B cell (primary cell): ENCODE data around the gene GALNT5. TPM values are rescaled to one million over a fixed set of nuclear protein-coding genes. Genes with fewer than 3 reads are reported as not detected.

Source experiments
- ATAC-seq: fragments of 200-7000 bp; cut with Tn5 transposase; one replicate; pipeline ENCODE4 v1.10.0; 2021; ENCODE audit warnings: low read depth, mild to moderate bottlenecking, moderate number of reproducible peaks, moderate library complexity
- CTCF ChIA-PET: fragments of 350-600 bp; sonication (Branson Sonifier 250); formaldehyde crosslinking; loops from one replicate; lab custom pipeline; 2021; ENCODE audit warnings: antibody characterized with exemption, inconsistent platforms; lab: Charles Lee
- POLR2A ChIA-PET: fragments of 350-600 bp; sonication (Branson Sonifier 250); formaldehyde crosslinking; loops from one replicate; lab custom pipeline; 2021; ENCODE audit warnings: antibody characterized with exemption; lab: Charles Lee
- DNase-seq: peaks from one replicate; pipeline ENCODE4 v3.0.0; 2013
- H2AFZ ChIP-seq: 2 replicates; pipeline ENCODE4 v1.6.1; 2012; ENCODE audit warnings: mild to moderate bottlenecking, low read depth, low read length; ENCODE audit not compliant: insufficient read depth, poor library complexity, severe bottlenecking
- H3K27ac ChIP-seq, 2 donors: 1 replicate in 1 of 2; 2 replicates in 1 of 2; pipeline ENCODE4 v1.5.1; 2012 to 2013; ENCODE audit warnings: low read length in 2 of 2, mild to moderate bottlenecking in 2 of 2, moderate library complexity in 1 of 2
- H3K27me3 ChIP-seq, 4 experiments: fragments of 200-600 bp in 1 of 4; sonication (generic) in 1 of 4; replicated peaks in 1 of 4; 1 replicate in 2 of 4; 2 replicates in 2 of 4; pipeline versions ENCODE4 v1.6.1 to v1.7.0; 2013 to 2016; ENCODE audit warnings: low read length in 3 of 4, mild to moderate bottlenecking in 2 of 4, mixed read lengths in 1 of 4, moderate library complexity in 1 of 4; ENCODE audit not compliant: insufficient read depth in 4 of 4, control insufficient read depth in 3 of 4; ENCODE audit errors: control extremely low read depth in 1 of 4
- H3K36me3 ChIP-seq, 2 experiments: replicated peaks in 1 of 2; 1 replicate in 1 of 2; 2 replicates in 1 of 2; pipeline versions ENCODE4 v1.6.1 to v1.7.1; 2013; ENCODE audit warnings: low read length in 1 of 2; ENCODE audit not compliant: insufficient read depth in 2 of 2, control insufficient read depth in 1 of 2; ENCODE audit errors: control extremely low read depth in 1 of 2, extremely low read depth in 1 of 2
- H3K4me1 ChIP-seq, 2 donors: fragments of 200-600 bp in 1 of 2; sonication (generic) in 1 of 2; 1 replicate in 1 of 2; 2 replicates in 1 of 2; pipeline versions ENCODE4 v1.5.1 to v1.6.1; 2013 to 2017; ENCODE audit warnings: low read length in 2 of 2; ENCODE audit not compliant: control insufficient read depth in 2 of 2, insufficient read depth in 2 of 2
- H3K4me2 ChIP-seq: replicated peaks from 2 replicates; pipeline ENCODE3; 2012; ENCODE audit warnings: mild to moderate bottlenecking, low read depth, low read length; ENCODE audit not compliant: poor library complexity, severe bottlenecking
- H3K4me3 ChIP-seq, 5 experiments: fragments of 200-600 bp in 1 of 5; sonication (generic) in 1 of 5; 1 replicate in 3 of 5; 2 replicates in 2 of 5; pipeline versions ENCODE4 v1.5.1 to v1.7.0; 2011 to 2016; ENCODE audit warnings: low read length in 4 of 5, mild to moderate bottlenecking in 4 of 5, low read depth in 2 of 5, control low read depth in 1 of 5, moderate library complexity in 1 of 5; ENCODE audit not compliant: insufficient read depth in 1 of 5; ENCODE audit errors: control extremely low read depth in 1 of 5, extremely low read depth in 1 of 5
- H3K79me2 ChIP-seq: fragments of 200-600 bp; sonication (generic); one replicate; pipeline ENCODE4 v1.6.0; 2016; ENCODE audit warnings: low read length; ENCODE audit not compliant: control insufficient read depth, insufficient read depth
- H3K9ac ChIP-seq: fragments of 200-600 bp; sonication (generic); 2 replicates; pipeline ENCODE4 v1.6.1; 2017; ENCODE audit warnings: mild to moderate bottlenecking, low read length, moderate library complexity
- H3K9me3 ChIP-seq, 3 donors: one replicate each; pipeline versions ENCODE4 v1.6.1 to v1.7.1; 2013; ENCODE audit warnings: low read length in 2 of 3; ENCODE audit not compliant: control insufficient read depth in 2 of 3, insufficient read depth in 1 of 3; ENCODE audit errors: control extremely low read depth in 1 of 3
- H4K20me1 ChIP-seq: 2 replicates; pipeline ENCODE4 v1.6.0; 2012; ENCODE audit warnings: mild to moderate bottlenecking, low read length; ENCODE audit not compliant: insufficient read depth, control insufficient read depth, poor library complexity, severe bottlenecking
- H3K27ac Mint-ChIP-seq: one replicate; pipeline ENCODE4 v1.8.0; 2021; ENCODE audit warnings: mixed read lengths
- H3K27me3 Mint-ChIP-seq: one replicate; pipeline ENCODE4 v1.8.0; 2021; ENCODE audit warnings: mixed read lengths
- H3K4me1 Mint-ChIP-seq: one replicate; pipeline ENCODE4 v1.8.0; 2021; ENCODE audit warnings: mixed read lengths
- H3K4me3 Mint-ChIP-seq: one replicate; pipeline ENCODE4 v1.8.0; 2021; ENCODE audit warnings: mixed read lengths
- H3K9me3 Mint-ChIP-seq: one replicate; pipeline ENCODE4 v1.8.0; 2022; ENCODE audit warnings: mixed read lengths; ENCODE audit not compliant: insufficient read depth
- EZH2 ChIP-seq: IDR thresholded peaks from 2 replicates; pipeline ENCODE4 v1.6.1; 2012; ENCODE audit warnings: borderline replicate concordance, low read depth, mild to moderate bottlenecking, moderate library complexity, low read length; ENCODE audit not compliant: insufficient read depth, poor library complexity, severe bottlenecking
- WGBS: methylation state at CpG from one replicate; pipeline ENCODE4 v1.1.5; 2013; ENCODE audit warnings: missing lambda C conversion rate; ENCODE audit not compliant: insufficient coverage; 5-methylcytosine and 5-hydroxymethylcytosine counted together
- intact Hi-C: fragments of 100-400 bp; cut with micrococcal nuclease; formaldehyde crosslinking; loops from one replicate; pipeline ENCODE4 v1.10.0; 2022
- polyA plus RNA-seq: library from polyadenylated mRNA; depleted of rRNA; stranded (reverse); fragments of >200 nt; gene quantifications from 2 replicates; pipeline ENCODE4 v1.2.3, GENCODE V29; 2012
- total RNA-seq, 2 donors: library from RNA; stranded (reverse); fragments of 120-200 nt in 1 of 2; gene quantifications; 1 replicate in 1 of 2; 2 replicates in 1 of 2; pipeline versions ENCODE4 v1.2.3 to v1.2.4, GENCODE V29; 2013 to 2022
- TF ChIP-seq, protein P1 (sequence below): fragments of 200-600 bp; IDR thresholded peaks from one replicate; pipeline ENCODE4 v1.8.0; 2022; ENCODE audit warnings: antibody characterized with exemption, mild to moderate bottlenecking

The GALNT5 gene
- total and polyA plus RNA-seq, 2 donors (not counting 1 experiment from before 2014, with no cell fraction given), result not detected

DNA sequence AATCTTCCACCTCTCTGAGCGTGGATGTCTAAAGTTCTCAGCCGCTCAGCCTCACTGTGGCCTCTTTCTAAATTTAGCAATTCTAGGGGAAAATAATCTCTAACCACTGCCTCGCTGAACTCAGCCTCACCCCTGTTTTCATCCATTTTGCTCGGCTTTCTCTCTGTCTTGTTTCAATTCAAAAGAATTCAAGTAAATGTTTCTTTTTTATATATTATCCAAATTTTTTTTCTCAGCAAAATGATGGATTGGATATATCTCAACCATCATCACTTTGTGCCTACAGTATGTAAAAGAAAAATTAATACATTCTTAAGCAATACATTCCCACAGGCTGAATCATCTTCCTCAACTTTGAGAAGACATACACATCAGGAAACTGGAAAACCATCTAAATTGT lies 24.0 kb upstream of the GALNT5 start:
- no peaks in the 10 kb centered on the region for H3K9me3 Mint-ChIP-seq
- no peak overlapping the region for H3K9ac ChIP-seq
- H3K4me1 Mint-ChIP-seq, result no peaks in the 10 kb centered on the region
- H3K4me1 ChIP-seq, result no peaks in the 10 kb centered on the region
- H3K79me2 ChIP-seq, result no peaks in the 10 kb centered on the region
- H3K27me3 Mint-ChIP-seq, result peaks cover 21% of the 10 kb centered on the region
- no peak overlapping the region for H3K4me3 ChIP-seq
- H3K36me3 ChIP-seq, result no peaks in the 10 kb centered on the region
- H3K4me3 Mint-ChIP-seq, result no peak overlapping the region
- ATAC-seq (no peak), DNase-seq (no peak)
- no peak overlapping the region for H3K27ac ChIP-seq
- H3K27me3 ChIP-seq, result no peaks in the 10 kb centered on the region
- TF ChIP-seq, protein P1, sequence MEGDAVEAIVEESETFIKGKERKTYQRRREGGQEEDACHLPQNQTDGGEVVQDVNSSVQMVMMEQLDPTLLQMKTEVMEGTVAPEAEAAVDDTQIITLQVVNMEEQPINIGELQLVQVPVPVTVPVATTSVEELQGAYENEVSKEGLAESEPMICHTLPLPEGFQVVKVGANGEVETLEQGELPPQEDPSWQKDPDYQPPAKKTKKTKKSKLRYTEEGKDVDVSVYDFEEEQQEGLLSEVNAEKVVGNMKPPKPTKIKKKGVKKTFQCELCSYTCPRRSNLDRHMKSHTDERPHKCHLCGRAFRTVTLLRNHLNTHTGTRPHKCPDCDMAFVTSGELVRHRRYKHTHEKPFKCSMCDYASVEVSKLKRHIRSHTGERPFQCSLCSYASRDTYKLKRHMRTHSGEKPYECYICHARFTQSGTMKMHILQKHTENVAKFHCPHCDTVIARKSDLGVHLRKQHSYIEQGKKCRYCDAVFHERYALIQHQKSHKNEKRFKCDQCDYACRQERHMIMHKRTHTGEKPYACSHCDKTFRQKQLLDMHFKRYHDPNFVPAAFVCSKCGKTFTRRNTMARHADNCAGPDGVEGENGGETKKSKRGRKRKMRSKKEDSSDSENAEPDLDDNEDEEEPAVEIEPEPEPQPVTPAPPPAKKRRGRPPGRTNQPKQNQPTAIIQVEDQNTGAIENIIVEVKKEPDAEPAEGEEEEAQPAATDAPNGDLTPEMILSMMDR, result no peak
- TF ChIP-seq EZH2, result no peak
- ChIA-PET CTCF (no interaction called here), POLR2A (no interaction called here)
- peaks cover 0 to 1% (median 0%) of the 10 kb centered on the region in 3 donors for H3K9me3 ChIP-seq
- no peak overlapping the region for H2AFZ ChIP-seq
- no peak overlapping the region for H3K27ac Mint-ChIP-seq
- H4K20me1 ChIP-seq, result no peaks in the 10 kb centered on the region
- 92% methylated on average over 2 of the region's 4 CpGs for WGBS
- intact Hi-C loops, result no loop called here
- H3K4me2 ChIP-seq, result no peak overlapping the region

DNA sequence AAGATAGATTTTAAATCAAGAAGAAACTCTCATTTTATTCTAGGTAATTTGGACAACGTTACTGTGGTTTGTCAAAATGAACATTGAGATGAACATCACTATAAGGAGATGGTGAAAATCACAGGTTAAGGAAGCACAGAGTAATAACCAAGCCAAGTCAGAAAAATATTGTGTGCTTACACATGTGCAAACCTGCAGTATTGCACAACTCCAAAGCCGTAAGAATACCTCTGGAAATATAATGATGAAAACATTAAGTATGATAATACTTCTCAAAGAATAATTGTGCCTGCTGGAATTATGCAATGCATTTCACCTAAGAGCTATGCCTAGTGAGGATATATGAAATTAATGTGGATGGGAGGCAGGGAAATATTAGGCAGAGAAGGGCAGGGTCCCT lies 21.1 kb upstream of the GALNT5 start:
- Histone ChIP-seq H3K27me3 (no peaks in the 10 kb centered on the region), H3K4me1 (no peaks in the 10 kb centered on the region), H3K27ac (no peak overlapping the region), H2AFZ (no peak overlapping the region), H3K79me2 (no peaks in the 10 kb centered on the region), H3K9ac (no peak overlapping the region), H3K36me3 (no peaks in the 10 kb centered on the region), H3K4me2 (no peak overlapping the region), H3K9me3 (peaks cover 0 to 1% (median 0%) of the 10 kb centered on the region in 3 donors), H3K4me3 (no peak overlapping the region), H4K20me1 (no peaks in the 10 kb centered on the region)
- no peak for DNase-seq
- no CpG with 5 or more reads among the region's 2 CpGs for WGBS
- peaks cover 21% of the 10 kb centered on the region for H3K27me3 Mint-ChIP-seq
- ChIA-PET POLR2A (no interaction called here), CTCF (no interaction called here)
- H3K9me3 Mint-ChIP-seq, result no peaks in the 10 kb centered on the region
- TF ChIP-seq EZH2, result no peak
- TF ChIP-seq, protein P1, result no peak
- no peak overlapping the region for H3K4me3 Mint-ChIP-seq
- H3K4me1 Mint-ChIP-seq, result no peaks in the 10 kb centered on the region
- no peak overlapping the region for H3K27ac Mint-ChIP-seq
- ATAC-seq, result no peak
- intact Hi-C loops, result no loop called here
